K562 (cell line): ENCODE results near the gene ABHD16A. TPM values are rescaled to one million over a fixed set of nuclear protein-coding genes. Genes with fewer than 3 reads are reported as not detected.

Experiments used
- ATAC-seq: fragments of 200-7000 bp; cut with Tn5 transposase; 3 replicates; pipeline ENCODE4 v1.9.1; 2020; ENCODE audit warnings: moderate library complexity
- BruUV-seq: library from RNA; stranded (reverse); fragments of 400-500 nt; replicated peaks from 2 replicates; lab custom pipeline; 2021; lab: Mats Ljungman, UMichigan
- CTCF ChIA-PET: fragments of 300-600 bp; formaldehyde crosslinking; extraction: SDS; loops from one replicate; lab custom pipeline; 2021; ENCODE audit warnings: low intra/inter-chr PET ratio; lab: Yijun Ruan, JAX
- POLR2A ChIA-PET: fragments of 300-600, 350-650 bp; sonication (Branson Sonifier 250); formaldehyde crosslinking; extraction: SDS; loops from one replicate; lab custom pipeline; 2021; ENCODE audit warnings: antibody characterized with exemption, inconsistent platforms; lab: Yijun Ruan, JAX
- DNase-seq, 4 experiments: peaks; one replicate each; pipeline versions ENCODE4 v3.0.0 to v3.0.0-alpha.2; 2011 to 2018; ENCODE audit warnings: low spot score in 3 of 4, mixed read lengths in 3 of 4; ENCODE audit errors: extremely low read depth in 1 of 4
- FAIRE-seq: peaks from 2 replicates; lab custom pipeline; 2011; peaks lifted over from hg19 to GRCh38; lab: Jason Lieb, UNC
- H2AFZ ChIP-seq: 2 replicates; pipeline ENCODE4 v1.6.0; 2011; ENCODE audit warnings: low read depth, low read length, control low read depth, inconsistent platforms
- H3K27ac ChIP-seq: fragments of 200-600 bp; 3 replicates; pipeline ENCODE4 v1.8.0; 2011; ENCODE audit warnings: low read depth, mild to moderate bottlenecking, control low read depth, inconsistent platforms, low read length, moderate library complexity, mixed read lengths; ENCODE audit errors: extremely low read depth
- H3K27me3 ChIP-seq, 2 experiments: fragments of 300-600 bp in 1 of 2; 2 replicates in 1 of 2; 3 replicates in 1 of 2; pipeline versions ENCODE4 v1.6.0 to v1.8.0; 2011; ENCODE audit warnings: inconsistent platforms in 2 of 2, low read length in 2 of 2, mild to moderate bottlenecking in 1 of 2, mixed read lengths in 1 of 2, moderate library complexity in 1 of 2; ENCODE audit not compliant: control insufficient read depth in 2 of 2, insufficient read depth in 2 of 2
- H3K36me3 ChIP-seq: fragments of 300-600 bp; 3 replicates; pipeline ENCODE4 v1.8.0; 2011; ENCODE audit warnings: mild to moderate bottlenecking, low read length, inconsistent platforms; ENCODE audit not compliant: control insufficient read depth, insufficient read depth
- H3K4me1 ChIP-seq, 2 experiments: fragments of 200-600 bp in 1 of 2; replicated peaks in 1 of 2; 2 replicates in 1 of 2; 3 replicates in 1 of 2; pipeline versions ENCODE4 v1.5.1 to v1.8.0; 2011; ENCODE audit warnings: inconsistent platforms in 2 of 2, low read length in 2 of 2, mild to moderate bottlenecking in 1 of 2, mixed read lengths in 1 of 2, moderate library complexity in 1 of 2; ENCODE audit not compliant: control insufficient read depth in 2 of 2, insufficient read depth in 2 of 2
- H3K4me2 ChIP-seq: 2 replicates; pipeline ENCODE4 v1.6.1; 2011; ENCODE audit warnings: low read length, control low read depth, inconsistent platforms, mixed read lengths; ENCODE audit not compliant: insufficient read depth
- H3K4me3 ChIP-seq: fragments of 200-600 bp; sonication (generic), shearing (Covaris generic); 2 replicates; pipeline ENCODE4 v1.5.1; 2016; ENCODE audit warnings: control low read depth, inconsistent platforms
- H3K79me2 ChIP-seq: fragments of 200-600 bp; 3 replicates; pipeline ENCODE4 v1.8.0; 2011; ENCODE audit warnings: low read length, inconsistent platforms; ENCODE audit not compliant: control insufficient read depth, insufficient read depth
- H3K9ac ChIP-seq, 2 experiments: 2 replicates each; pipeline versions ENCODE4 v1.6.0 to v1.6.1; 2011; ENCODE audit warnings: low read depth in 2 of 2, low read length in 2 of 2, control low read depth in 1 of 2, inconsistent platforms in 1 of 2, mild to moderate bottlenecking in 1 of 2, mixed read lengths in 1 of 2; ENCODE audit not compliant: insufficient read depth in 1 of 2
- H3K9me1 ChIP-seq: one replicate; pipeline ENCODE4 v1.6.0; 2011; ENCODE audit warnings: inconsistent platforms, mild to moderate bottlenecking, low read length, moderate library complexity; ENCODE audit not compliant: control insufficient read depth, insufficient read depth
- H3K9me3 ChIP-seq: replicated peaks from 2 replicates; pipeline ENCODE4 v1.5.1; 2011; ENCODE audit warnings: low read depth, low read length, inconsistent platforms; ENCODE audit not compliant: control insufficient read depth, insufficient read depth
- H4K20me1 ChIP-seq: replicated peaks from 2 replicates; pipeline ENCODE4 v1.6.1; 2011; ENCODE audit warnings: low read length, inconsistent platforms, mixed read lengths; ENCODE audit not compliant: control insufficient read depth, insufficient read depth
- BCOR ChIP-seq: fragments of 450-650 bp; IDR thresholded peaks from 2 replicates; pipeline ENCODE4 v1.6.1; 2016
- BRCA1 ChIP-seq, 2 experiments: fragments of 450-650 bp in 1 of 2; sonication (generic) in 1 of 2; formaldehyde crosslinking in 1 of 2; IDR thresholded peaks; 2 replicates each; pipeline versions ENCODE4 v1.5.0 to v1.6.1; 2017 to 2020; ENCODE audit warnings: mild to moderate bottlenecking in 1 of 2, missing genetic modification reagents in 1 of 2
- ILF3 ChIP-seq: fragments of 450-650 bp; IDR thresholded peaks from 2 replicates; pipeline ENCODE4 v1.6.1; 2018; ENCODE audit warnings: antibody characterized with exemption, mild to moderate bottlenecking, moderate library complexity, borderline replicate concordance
- KDM1A ChIP-seq, 2 experiments: fragments of 450-650 bp; IDR thresholded peaks; 2 replicates each; pipeline ENCODE4 v1.6.1; 2016; ENCODE audit warnings: mild to moderate bottlenecking in 2 of 2
- MYNN ChIP-seq, 2 experiments: sonication (generic); formaldehyde crosslinking in 1 of 2; IDR thresholded peaks; 2 replicates each; pipeline versions ENCODE4 v1.5.0 to v1.6.1; 2016 to 2020; ENCODE audit warnings: antibody characterized with exemption in 1 of 2, missing genetic modification reagents in 1 of 2
- NFXL1 ChIP-seq: fragments of 450-650 bp; formaldehyde crosslinking; IDR thresholded peaks from 2 replicates; pipeline ENCODE4 v1.4.0; 2021; ENCODE audit warnings: mild to moderate bottlenecking
- STAG1 ChIP-seq: sonication (generic); formaldehyde crosslinking; IDR thresholded peaks from 2 replicates; pipeline ENCODE4 v1.5.0; 2020; ENCODE audit warnings: missing genetic modification reagents, borderline replicate concordance
- TEAD4 ChIP-seq, 2 experiments: sonication (generic) in 1 of 2; formaldehyde crosslinking in 1 of 2; IDR thresholded peaks; 2 replicates each; pipeline versions ENCODE4 v1.6.1 to v1.8.0; 2012 to 2022; ENCODE audit warnings: borderline replicate concordance in 1 of 2, inconsistent platforms in 1 of 2, low read length in 1 of 2, mild to moderate bottlenecking in 1 of 2, missing genetic modification reagents in 1 of 2
- ZBTB7A ChIP-seq: IDR thresholded peaks from 2 replicates; pipeline ENCODE4 v1.6.1; 2011; ENCODE audit warnings: low read depth, mild to moderate bottlenecking, low read length, moderate library complexity, borderline replicate concordance; ENCODE audit not compliant: control insufficient read depth
- ZMIZ1 ChIP-seq, 2 experiments: fragments of 150-350 bp in 1 of 2; IDR thresholded peaks; 2 replicates each; pipeline ENCODE4 v1.6.1; 2012 to 2016; ENCODE audit warnings: low read depth in 2 of 2, low read length in 2 of 2, mild to moderate bottlenecking in 1 of 2, moderate library complexity in 1 of 2
- ZNF121 ChIP-seq: sonication (generic); formaldehyde crosslinking; conservative IDR thresholded peaks from 2 replicates; pipeline ENCODE4 v1.8.0; 2022; ENCODE audit warnings: missing genetic modification reagents
- WGBS: fragments of 100-300 bp; shearing (Covaris generic); methylation state at CpG from one replicate; pipeline ENCODE4 v1.1.6; 2016; ENCODE audit warnings: low coverage, mixed read lengths; ENCODE audit not compliant: insufficient coverage; ENCODE audit errors: missing lambda C conversion rate; 5-methylcytosine and 5-hydroxymethylcytosine counted together
- in situ Hi-C: fragments of 300-500 bp; cut with MboI; formaldehyde crosslinking; loops from 4 replicates; pipeline ENCODE4 v1.15.0; 2018; ENCODE audit warnings: inconsistent platforms, mixed read lengths
- intact Hi-C: fragments of 100-400 bp; cut with micrococcal nuclease; formaldehyde crosslinking; loops from 2 replicates; pipeline ENCODE4 v1.14.2; 2022
- polyA plus RNA-seq, 8 experiments: library from polyadenylated mRNA; depleted of rRNA in 4 of 8; stranded (reverse) in 5 of 8; unstranded in 3 of 8; fragments of >200 nt; fragmentation: Nextera tagmentation in 2 of 8; fragmentation: Illumina TruSeq in 1 of 8; extraction: Ambion mirVana in 2 of 8; extraction: Trizol in 1 of 8; gene quantifications; 2 replicates each; pipeline versions ENCODE4 v1.2.1 to v1.2.3, GENCODE V29; 2011 to 2014; ENCODE audit warnings: inconsistent platforms in 1 of 8, missing spikeins in 1 of 8
- total RNA-seq, 7 experiments: library from RNA; depleted of rRNA in 6 of 7; stranded (reverse); fragments of >200 nt in 6 of 7; fragmentation: Illumina TruSeq in 2 of 7; extraction: Trizol in 2 of 7; gene quantifications; 2 replicates each; pipeline versions ENCODE4 v1.2.1 to v1.2.3, GENCODE V29; 2011 to 2021; ENCODE audit warnings: low replicate concordance in 1 of 7

ABHD16A gene
- total and polyA plus RNA-seq, 9 of the 15 experiments (the other 6 are each of a cell fraction or from before 2014, with no cell fraction given), result 25.8 to 120 (median 81.6) TPM

DNA sequence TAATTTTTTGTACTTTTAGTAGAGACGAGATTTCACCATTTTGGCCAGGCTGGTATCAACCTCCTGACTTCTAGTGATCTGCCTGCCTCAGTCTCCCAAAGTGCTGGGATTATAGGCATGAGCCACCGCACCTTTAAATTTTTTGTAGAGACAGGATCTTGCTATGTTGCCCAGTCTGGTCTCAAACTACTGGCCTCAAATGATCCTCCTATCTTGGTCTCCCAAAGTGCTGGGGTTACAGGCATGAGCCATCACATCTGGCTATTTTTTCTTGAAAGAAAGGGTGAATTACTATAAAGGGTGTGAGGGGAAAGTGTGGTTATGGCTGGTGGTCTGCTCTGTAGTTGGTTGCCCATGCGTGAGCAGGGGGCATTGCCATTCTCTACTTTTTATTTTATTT is 5.1 kb upstream of the ABHD16A start:
- Histone ChIP-seq H2AFZ (no peak overlapping the region), H3K9ac (no peak overlapping the region), H3K36me3 (no peaks in the 10 kb centered on the region), H3K27ac (no peak overlapping the region), H3K4me2 (no peak overlapping the region)
- no peak for FAIRE-seq
- TF ChIP-seq BCOR (peak; percentile 78), KDM1A (IDR thresholded peaks at IDR 0.05) (peak; percentile 34 to 57; a peak in 2 of 4 replicates), ZNF121 (CRISPR knock-in tag) (peak; percentile 98), NFXL1 (CRISPR knock-in tag) (no peak)
- TF ChIP-seq, all 486 proteins: peak for 3
- POLR2A ChIA-PET, result interaction anchor here (0.6 to 12.4 kb wide), 4 partner anchors 18 to 160 kb away, joined by 3 to 223 read pairs (median 4); partner anchors contain the start of genes DDAH2, LY6G6C and MPIG6B
- H3K4me1 ChIP-seq, result peaks cover 29 to 42% of the 10 kb centered on the region in 2 experiments
- ATAC-seq, result no peak
- intact Hi-C loops (no loop called here), in situ Hi-C loops (no loop called here)
- H4K20me1 ChIP-seq, result no peaks in the 10 kb centered on the region
- H3K4me3 ChIP-seq, result no peak overlapping the region
- WGBS, result 82% methylated on average over 3 of the region's 3 CpGs
- H3K9me3 ChIP-seq, result no peaks in the 10 kb centered on the region
- CTCF ChIA-PET, result no interaction called here
- DNase-seq, result no peak
- H3K9me1 ChIP-seq, result no peaks in the 10 kb centered on the region
- H3K27me3 ChIP-seq, result no peaks in the 10 kb centered on the region
- BruUV-seq, result no TSS peak
- H3K79me2 ChIP-seq, result peaks cover 4% of the 10 kb centered on the region; the same call in 1 of the 3 replicates

DNA sequence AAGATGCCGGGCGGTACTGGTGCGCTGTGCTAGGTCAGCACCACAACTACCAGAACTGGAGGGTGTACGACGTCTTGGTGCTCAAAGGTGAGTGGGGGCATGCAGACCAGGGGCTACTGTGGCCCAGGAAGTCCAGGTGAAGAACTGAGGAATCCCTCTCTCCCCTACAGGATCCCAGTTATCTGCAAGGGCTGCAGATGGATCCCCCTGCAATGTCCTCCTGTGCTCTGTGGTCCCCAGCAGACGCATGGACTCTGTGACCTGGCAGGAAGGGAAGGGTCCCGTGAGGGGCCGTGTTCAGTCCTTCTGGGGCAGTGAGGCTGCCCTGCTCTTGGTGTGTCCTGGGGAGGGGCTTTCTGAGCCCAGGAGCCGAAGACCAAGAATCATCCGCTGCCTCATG is 4.6 kb upstream of the ABHD16A start:
- Histone ChIP-seq H3K9me3 (no peaks in the 10 kb centered on the region), H3K27ac (no peak overlapping the region), H3K9me1 (no peaks in the 10 kb centered on the region), H3K27me3 (no peaks in the 10 kb centered on the region), H3K4me1 (peaks cover 29 to 40% of the 10 kb centered on the region in 2 experiments), H4K20me1 (no peaks in the 10 kb centered on the region), H3K79me2 (peaks cover 8% of the 10 kb centered on the region), H2AFZ (peak overlapping the region; percentile 91; the same call in 1 of the 2 replicates), H3K4me2 (no peak overlapping the region), H3K9ac (peak overlapping the region in 1 of 2 experiments; percentile 23; a peak in 2 of 4 replicates), H3K36me3 (no peaks in the 10 kb centered on the region), H3K4me3 (no peak overlapping the region)
- WGBS, result 81% methylated on average over 10 of the region's 10 CpGs
- ATAC-seq, result no peak
- CTCF ChIA-PET, result no interaction called here
- intact Hi-C loops, result no loop called here
- POLR2A ChIA-PET, result interaction anchor here (1.1 to 12.4 kb wide), 5 partner anchors 8 to 56 kb away, joined by 3 to 223 read pairs (median 7); partner anchors contain the start of genes DDAH2, LY6G6C, LY6G6D and MPIG6B
- no TSS peak for BruUV-seq
- no peak for DNase-seq
- in situ Hi-C loops, result no loop called here
- FAIRE-seq, result no peak
- TF ChIP-seq STAG1 (0 out of 2 replicates have a peak, but pooled peaks have one; percentile 31), TEAD4 (IDR thresholded peaks at IDR 0.05; ENCODE audit: low read length) (no peak), TEAD4 (CRISPR knock-in tag; IDR thresholded peaks at IDR 0.05; ENCODE audit: borderline replicate concordance) (0 out of 2 replicates have a peak, but pooled peaks have one; percentile 13), ILF3 (no peak), MYNN (IDR thresholded peaks at IDR 0.05) (no peak), MYNN (CRISPR knock-in tag; IDR thresholded peaks at IDR 0.05) (0 out of 2 replicates have a peak, but pooled peaks have one; percentile 25), ZBTB7A (peak; percentile 14; the same call in 1 of the 2 replicates), ZMIZ1 (IDR thresholded peaks at IDR 0.05; ENCODE audit: low read depth in 2 of 2, low read length in 2 of 2) (no peak), BRCA1 (IDR thresholded peaks at IDR 0.05) (no peak), BRCA1 (CRISPR knock-in tag; IDR thresholded peaks at IDR 0.05) (0 out of 2 replicates have a peak, but pooled peaks have one; percentile 79)
